Endodermal cell (in vitro differentiated cells): ENCODE measurements around the gene C17orf75. TPM values are rescaled to one million over a fixed set of nuclear protein-coding genes. Genes with fewer than 3 reads are reported as not detected.
A peak's percentile ranks its signal among the peaks of the same experiment; 100 is the strongest.

Experiments used
- DNase-seq: peaks from one replicate; pipeline ENCODE4 v3.0.0-alpha.2; 2017
- H3K27ac ChIP-seq: 2 replicates; pipeline ENCODE4 v1.5.1; 2013; ENCODE audit warnings: mild to moderate bottlenecking, low read depth, low read length, moderate library complexity
- H3K27me3 ChIP-seq: 2 replicates; pipeline ENCODE4 v1.6.1; 2013; ENCODE audit warnings: mild to moderate bottlenecking, low read length, moderate library complexity; ENCODE audit not compliant: insufficient read depth, control insufficient read depth, poor library complexity, severe bottlenecking
- H3K36me3 ChIP-seq: 2 replicates; pipeline ENCODE4 v1.7.0; 2013; ENCODE audit warnings: mild to moderate bottlenecking, low read length, moderate library complexity; ENCODE audit not compliant: control insufficient read depth, insufficient read depth
- H3K4me1 ChIP-seq: one replicate; pipeline ENCODE4 v1.7.0; 2013; ENCODE audit warnings: low read length; ENCODE audit not compliant: control insufficient read depth, insufficient read depth
- H3K4me3 ChIP-seq: 2 replicates; pipeline ENCODE4 v1.5.1; 2013; ENCODE audit warnings: mild to moderate bottlenecking, low read length, moderate library complexity
- H3K9ac ChIP-seq: 2 replicates; pipeline ENCODE4 v1.6.1; 2013; ENCODE audit warnings: mild to moderate bottlenecking, low read length, moderate library complexity; ENCODE audit not compliant: poor library complexity, severe bottlenecking; ENCODE audit errors: extremely low read depth
- H3K9me3 ChIP-seq: 2 replicates; pipeline ENCODE4 v1.6.1; 2013; ENCODE audit warnings: mild to moderate bottlenecking, low read length, moderate library complexity; ENCODE audit not compliant: control insufficient read depth
- H3K27ac Mint-ChIP-seq: 2 replicates; pipeline ENCODE4 v1.8.0; 2020; ENCODE audit warnings: mixed read lengths
- H3K27me3 Mint-ChIP-seq: 2 replicates; pipeline ENCODE4 v1.8.0; 2021; ENCODE audit warnings: mild to moderate bottlenecking, mixed read lengths; ENCODE audit not compliant: insufficient read depth
- H3K36me3 Mint-ChIP-seq: 2 replicates; pipeline ENCODE4 v1.8.0; 2020; ENCODE audit warnings: low read depth, mixed read lengths
- H3K4me1 Mint-ChIP-seq: 2 replicates; pipeline ENCODE4 v1.8.0; 2020; ENCODE audit warnings: mixed read lengths
- H3K4me3 Mint-ChIP-seq: 2 replicates; pipeline ENCODE4 v1.8.0; 2020; ENCODE audit warnings: mild to moderate bottlenecking, moderate library complexity, mixed read lengths
- H3K9me3 Mint-ChIP-seq: 2 replicates; pipeline ENCODE4 v1.8.0; 2020; ENCODE audit warnings: mild to moderate bottlenecking, mixed read lengths
- WGBS, 2 experiments: methylation state at CpG; one replicate each; pipeline versions ENCODE4 v1.1.5 to v1.1.7; 2013; ENCODE audit warnings: missing lambda C conversion rate in 2 of 2, mixed read lengths in 1 of 2; ENCODE audit not compliant: insufficient coverage in 1 of 2, insufficient read length in 1 of 2; 5-methylcytosine and 5-hydroxymethylcytosine counted together
- total RNA-seq, 2 donors: library from RNA; stranded (reverse); fragmentation: NEBNext Ultra II Directional in 1 of 2; extraction: Animal tissue kit (Norgen Biotek cat#: 25700) in 1 of 2; gene quantifications; 2 replicates in 1 of 2; 3 replicates in 1 of 2; pipeline ENCODE4 v1.2.1, GENCODE V29; 2021
- TF ChIP-seq, protein P1 (sequence below): fragments of 200-600 bp; sonication (generic); conservative IDR thresholded peaks from 2 replicates; pipeline ENCODE4 v1.5.0; 2021; ENCODE audit warnings: antibody characterized with exemption, mild to moderate bottlenecking

C17orf75 gene
- total RNA-seq, 2 donors from 2014 or later: 33.7 to 52.2 TPM

DNA sequence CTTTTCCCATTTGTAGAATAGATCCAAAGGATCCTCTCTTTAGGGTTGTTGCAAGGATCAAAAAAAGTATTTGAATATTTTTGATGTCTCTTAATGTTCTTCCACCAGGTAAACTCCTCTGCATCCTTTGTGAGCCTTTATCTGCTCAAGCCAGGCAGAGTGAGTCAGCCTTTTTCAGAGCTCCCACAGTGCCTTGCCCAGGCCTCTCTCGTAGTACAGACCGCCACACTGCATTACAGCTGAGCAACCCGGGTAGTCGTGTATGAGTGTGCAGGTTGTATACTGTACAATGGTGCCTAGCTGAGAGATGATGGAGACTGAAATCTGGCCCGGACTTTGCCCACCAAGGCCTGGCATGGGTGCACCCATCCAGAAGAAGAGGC, 55.5 kb downstream of the C17orf75 start:
- H3K9me3 Mint-ChIP-seq: no peaks in the 10 kb centered on the region
- WGBS, 2 experiments: 92 to 100% methylated on average over 1 to 5 of the region's 5 CpGs
- H3K4me1 Mint-ChIP-seq: peaks cover 28% of the 10 kb centered on the region
- no peak overlapping the region for H3K4me3 Mint-ChIP-seq
- no peaks in the 10 kb centered on the region for H3K9me3 ChIP-seq
- H3K27ac Mint-ChIP-seq: peak overlapping the region; percentile 28
- no peaks in the 10 kb centered on the region for H3K36me3 ChIP-seq
- H3K9ac ChIP-seq: no peak overlapping the region
- H3K4me1 ChIP-seq: peaks cover 17% of the 10 kb centered on the region
- TF ChIP-seq, protein P1, sequence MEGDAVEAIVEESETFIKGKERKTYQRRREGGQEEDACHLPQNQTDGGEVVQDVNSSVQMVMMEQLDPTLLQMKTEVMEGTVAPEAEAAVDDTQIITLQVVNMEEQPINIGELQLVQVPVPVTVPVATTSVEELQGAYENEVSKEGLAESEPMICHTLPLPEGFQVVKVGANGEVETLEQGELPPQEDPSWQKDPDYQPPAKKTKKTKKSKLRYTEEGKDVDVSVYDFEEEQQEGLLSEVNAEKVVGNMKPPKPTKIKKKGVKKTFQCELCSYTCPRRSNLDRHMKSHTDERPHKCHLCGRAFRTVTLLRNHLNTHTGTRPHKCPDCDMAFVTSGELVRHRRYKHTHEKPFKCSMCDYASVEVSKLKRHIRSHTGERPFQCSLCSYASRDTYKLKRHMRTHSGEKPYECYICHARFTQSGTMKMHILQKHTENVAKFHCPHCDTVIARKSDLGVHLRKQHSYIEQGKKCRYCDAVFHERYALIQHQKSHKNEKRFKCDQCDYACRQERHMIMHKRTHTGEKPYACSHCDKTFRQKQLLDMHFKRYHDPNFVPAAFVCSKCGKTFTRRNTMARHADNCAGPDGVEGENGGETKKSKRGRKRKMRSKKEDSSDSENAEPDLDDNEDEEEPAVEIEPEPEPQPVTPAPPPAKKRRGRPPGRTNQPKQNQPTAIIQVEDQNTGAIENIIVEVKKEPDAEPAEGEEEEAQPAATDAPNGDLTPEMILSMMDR: no peak
- H3K27me3 Mint-ChIP-seq: peaks cover 39% of the 10 kb centered on the region
- H3K36me3 Mint-ChIP-seq: no peaks in the 10 kb centered on the region
- no peak overlapping the region for H3K27ac ChIP-seq
- DNase-seq: peak; percentile 54
- no peaks in the 10 kb centered on the region for H3K27me3 ChIP-seq
- no peak overlapping the region for H3K4me3 ChIP-seq

DNA sequence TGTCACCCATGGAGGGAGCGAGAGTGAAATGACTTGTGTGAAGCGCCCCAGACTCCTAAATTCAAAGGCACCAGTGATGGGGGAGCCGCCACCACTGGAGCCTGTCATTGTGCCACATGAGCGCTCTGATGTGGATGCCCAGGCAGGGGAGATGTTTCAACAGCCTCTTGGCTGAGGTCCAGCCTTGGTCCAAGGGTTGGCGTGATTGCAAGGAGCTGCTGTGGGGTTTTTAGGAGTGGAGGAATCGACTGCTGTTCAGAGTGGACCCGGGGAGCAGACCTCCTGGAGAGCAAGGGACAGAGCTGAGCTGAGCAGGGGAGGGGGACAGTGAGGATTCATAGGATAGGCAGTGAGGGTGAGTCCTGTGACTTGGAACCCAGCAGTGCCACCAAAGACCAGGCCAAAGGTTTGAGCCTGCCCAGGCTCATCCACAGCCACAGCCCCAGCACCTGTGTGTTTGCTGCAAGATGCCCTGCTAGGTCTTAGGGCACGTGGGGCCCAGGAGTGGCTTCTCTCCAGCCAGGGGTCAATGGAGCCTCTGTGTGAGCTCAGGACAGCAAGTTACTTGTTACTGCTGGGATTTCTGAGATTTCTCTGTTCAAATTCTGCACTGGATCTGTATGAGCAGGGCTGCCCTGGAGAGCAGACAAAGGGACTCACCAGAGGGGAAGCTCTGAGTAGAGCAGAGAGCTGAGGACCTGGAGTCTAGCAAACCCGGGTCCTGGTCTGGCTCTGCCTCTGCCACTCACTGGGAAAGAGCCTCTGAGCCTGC, 56.0 kb downstream of the C17orf75 start:
- DNase-seq: peak; percentile 52
- peaks cover 28% of the 10 kb centered on the region for H3K4me1 Mint-ChIP-seq
- Histone ChIP-seq H3K4me1 (peaks cover 20% of the 10 kb centered on the region), H3K36me3 (no peaks in the 10 kb centered on the region), H3K9me3 (no peaks in the 10 kb centered on the region), H3K4me3 (no peak overlapping the region), H3K27me3 (no peaks in the 10 kb centered on the region), H3K9ac (no peak overlapping the region), H3K27ac (no peak overlapping the region)
- TF ChIP-seq, protein P1: no peak
- no peaks in the 10 kb centered on the region for H3K9me3 Mint-ChIP-seq
- H3K4me3 Mint-ChIP-seq: no peak overlapping the region
- peaks cover 37% of the 10 kb centered on the region for H3K27me3 Mint-ChIP-seq
- H3K27ac Mint-ChIP-seq: peak overlapping the region; percentile 28
- no peaks in the 10 kb centered on the region for H3K36me3 Mint-ChIP-seq
- WGBS, 2 experiments: 87 to 91% methylated on average over 9 of the region's 9 CpGs

- no peak overlapping the region for H3K4me3 Mint-ChIP-seq
- H3K27me3 ChIP-seq: no peaks in the 10 kb centered on the region
- H3K9me3 Mint-ChIP-seq: no peaks in the 10 kb centered on the region
- no peaks in the 10 kb centered on the region for H3K36me3 Mint-ChIP-seq
- peak; percentile 44 for DNase-seq
- H3K9ac ChIP-seq: no peak overlapping the region
- no peak overlapping the region for H3K4me3 ChIP-seq
- peaks cover 28% of the 10 kb centered on the region for H3K4me1 Mint-ChIP-seq
- 91 to 96% methylated on average over 4 to 8 of the region's 8 CpGs for WGBS, 2 experiments
- peaks cover 19% of the 10 kb centered on the region for H3K4me1 ChIP-seq
- H3K27me3 Mint-ChIP-seq: peaks cover 31% of the 10 kb centered on the region
- H3K36me3 ChIP-seq: no peaks in the 10 kb centered on the region
- no peak overlapping the region for H3K27ac ChIP-seq
- no peak overlapping the region for H3K27ac Mint-ChIP-seq
- TF ChIP-seq, protein P1: no peak
- no peaks in the 10 kb centered on the region for H3K9me3 ChIP-seq
These were observed 56.7 kb downstream of the C17orf75 start for GRCh38 chr17:32285306-32285705.
